SIG-M5 treated with dmso at 0.1 percent for 504 hours (cell line): ENCODE results near the gene CEACAM19.
"Not testable (repeated sequence)": the region's sequence is repeated elsewhere in the genome, so short reads cannot be mapped to it uniquely, and the experiment has no call there.

Experiments
- DNase-seq: peaks from one replicate; lab custom pipeline; 2025; ENCODE audit not compliant: unreplicated experiment; lab: John Stamatoyannopoulos, UW

The CEACAM19 gene

GRCh38 chr19:44671400-44671799, at the start of gene CEACAM19:
TSS of gene CEACAM19 (plus strand) at chr19:44671482. CDS start at chr19:44671932, 450 bp downstream.
- DNase-seq: peak; percentile 43

- no peak for DNase-seq
Observed at GRCh38 chr19:44623080-44623479, 48.2 kb upstream of the CEACAM19 start.

- no peak for DNase-seq
Observed at GRCh38 chr19:44623626-44624025, 47.7 kb upstream of the CEACAM19 start.

GRCh38 chr19:44624840-44625354, 46.4 kb upstream of the CEACAM19 start:
- no peak for DNase-seq

- DNase-seq: not testable (repeated sequence)
Observed at GRCh38 chr19:44625637-44626036, 45.6 kb upstream of the CEACAM19 start.

GRCh38 chr19:44626048-44626624, 45.1 kb upstream of the CEACAM19 start:
- no peak for DNase-seq

GRCh38 chr19:44627631-44628030, 43.7 kb upstream of the CEACAM19 start:
- DNase-seq: no peak

GRCh38 chr19:44628793-44629192, 42.5 kb upstream of the CEACAM19 start:
- DNase-seq: no peak

- DNase-seq: not testable (repeated sequence)
Observed at GRCh38 chr19:44631611-44632010, 39.7 kb upstream of the CEACAM19 start.

- not testable (repeated sequence) for DNase-seq
Observed at GRCh38 chr19:44634058-44634457, 37.2 kb upstream of the CEACAM19 start.

GRCh38 chr19:44634785-44635184, 36.5 kb upstream of the CEACAM19 start:
- no peak for DNase-seq

- DNase-seq: peak; percentile 27
Observed at GRCh38 chr19:44635581-44636438, 35.5 kb upstream of the CEACAM19 start.

GRCh38 chr19:44636439-44637389, 34.6 kb upstream of the CEACAM19 start:
- no peak for DNase-seq

GRCh38 chr19:44637390-44637764, 33.9 kb upstream of the CEACAM19 start:
- no peak for DNase-seq

- DNase-seq: no peak
Observed at GRCh38 chr19:44640518-44640917, 30.8 kb upstream of the CEACAM19 start.

GRCh38 chr19:44641501-44642265, 29.6 kb upstream of the CEACAM19 start:
- DNase-seq: no peak

- no peak for DNase-seq
Observed at GRCh38 chr19:44642377-44642776, 28.9 kb upstream of the CEACAM19 start.

- peak; percentile 44 for DNase-seq
Observed at GRCh38 chr19:44643605-44644401, 27.5 kb upstream of the CEACAM19 start, which contains the start of gene PVR. TSS of gene PVR (plus strand) at chr19:44643910. CDS start at chr19:44644097, 187 bp downstream.

- DNase-seq: no peak
Observed at GRCh38 chr19:44644402-44645016, 26.8 kb upstream of the CEACAM19 start.
